RWPE2 (cell line): Measurements from ENCODE around the gene CST4.
A peak's percentile ranks its signal among the peaks of the same experiment; 100 is the strongest.

Source experiments
- ATAC-seq: fragments of 200-7000 bp; cut with Tn5 transposase; 3 replicates; pipeline ENCODE4 v1.9.1; 2021; ENCODE audit warnings: low read depth
- DNase-seq: peaks from one replicate; pipeline ENCODE4 v3.0.0-alpha.2; 2020; ENCODE audit warnings: low spot score
- H3K27ac ChIP-seq: fragments of 450-650 bp; 2 replicates; pipeline ENCODE4 v1.5.1; 2017; ENCODE audit warnings: mild to moderate bottlenecking; ENCODE audit not compliant: poor library complexity, severe bottlenecking
- H3K27me3 ChIP-seq: fragments of 250-450 bp; sonication (Bioruptor Pico); 2 replicates; pipeline ENCODE4 v1.5.1; 2021; ENCODE audit warnings: mild to moderate bottlenecking, moderate library complexity; ENCODE audit not compliant: insufficient read depth, poor library complexity, severe bottlenecking
- H3K36me3 ChIP-seq: fragments of 250-450 bp; sonication (Bioruptor Pico); 2 replicates; pipeline ENCODE4 v1.5.1; 2020; ENCODE audit warnings: low read depth, mild to moderate bottlenecking, moderate library complexity
- H3K4me1 ChIP-seq: fragments of 250-450 bp; sonication (Bioruptor Pico); 2 replicates; pipeline ENCODE4 v1.5.1; 2021; ENCODE audit warnings: mild to moderate bottlenecking, moderate library complexity; ENCODE audit not compliant: insufficient read depth, poor library complexity, severe bottlenecking
- H3K4me3 ChIP-seq: fragments of 250-450 bp; sonication (Bioruptor Pico); 2 replicates; pipeline ENCODE4 v1.5.1; 2021; ENCODE audit warnings: mild to moderate bottlenecking, moderate library complexity; ENCODE audit not compliant: severe bottlenecking
- H3K9me3 ChIP-seq: fragments of 250-450 bp; sonication (Bioruptor Pico); 2 replicates; pipeline ENCODE4 v1.5.1; 2021; ENCODE audit warnings: mild to moderate bottlenecking, moderate library complexity; ENCODE audit not compliant: severe bottlenecking
- TF ChIP-seq, protein P1 (sequence below): fragments of 450-650 bp; IDR thresholded peaks from one replicate; pipeline ENCODE4 v1.5.1; 2017; ENCODE audit warnings: mild to moderate bottlenecking, moderate library complexity; ENCODE audit not compliant: poor library complexity, severe bottlenecking

CST4 gene

GRCh38 chr20:23641936-23642751 lies 46.7 kb downstream of the CST4 start:
- peaks cover 1% of the 10 kb centered on the region for H3K9me3 ChIP-seq
- no peaks in the 10 kb centered on the region for H3K27me3 ChIP-seq
- no peaks in the 10 kb centered on the region for H3K36me3 ChIP-seq
- TF ChIP-seq, protein P1, sequence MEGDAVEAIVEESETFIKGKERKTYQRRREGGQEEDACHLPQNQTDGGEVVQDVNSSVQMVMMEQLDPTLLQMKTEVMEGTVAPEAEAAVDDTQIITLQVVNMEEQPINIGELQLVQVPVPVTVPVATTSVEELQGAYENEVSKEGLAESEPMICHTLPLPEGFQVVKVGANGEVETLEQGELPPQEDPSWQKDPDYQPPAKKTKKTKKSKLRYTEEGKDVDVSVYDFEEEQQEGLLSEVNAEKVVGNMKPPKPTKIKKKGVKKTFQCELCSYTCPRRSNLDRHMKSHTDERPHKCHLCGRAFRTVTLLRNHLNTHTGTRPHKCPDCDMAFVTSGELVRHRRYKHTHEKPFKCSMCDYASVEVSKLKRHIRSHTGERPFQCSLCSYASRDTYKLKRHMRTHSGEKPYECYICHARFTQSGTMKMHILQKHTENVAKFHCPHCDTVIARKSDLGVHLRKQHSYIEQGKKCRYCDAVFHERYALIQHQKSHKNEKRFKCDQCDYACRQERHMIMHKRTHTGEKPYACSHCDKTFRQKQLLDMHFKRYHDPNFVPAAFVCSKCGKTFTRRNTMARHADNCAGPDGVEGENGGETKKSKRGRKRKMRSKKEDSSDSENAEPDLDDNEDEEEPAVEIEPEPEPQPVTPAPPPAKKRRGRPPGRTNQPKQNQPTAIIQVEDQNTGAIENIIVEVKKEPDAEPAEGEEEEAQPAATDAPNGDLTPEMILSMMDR: no peak
- H3K4me3 ChIP-seq: no peak overlapping the region
- ATAC-seq (peak; percentile 32; the same call in 2 of the 3 replicates), DNase-seq (no peak)
- no peak overlapping the region for H3K27ac ChIP-seq
- H3K4me1 ChIP-seq: peaks cover 3% of the 10 kb centered on the region

DNA sequence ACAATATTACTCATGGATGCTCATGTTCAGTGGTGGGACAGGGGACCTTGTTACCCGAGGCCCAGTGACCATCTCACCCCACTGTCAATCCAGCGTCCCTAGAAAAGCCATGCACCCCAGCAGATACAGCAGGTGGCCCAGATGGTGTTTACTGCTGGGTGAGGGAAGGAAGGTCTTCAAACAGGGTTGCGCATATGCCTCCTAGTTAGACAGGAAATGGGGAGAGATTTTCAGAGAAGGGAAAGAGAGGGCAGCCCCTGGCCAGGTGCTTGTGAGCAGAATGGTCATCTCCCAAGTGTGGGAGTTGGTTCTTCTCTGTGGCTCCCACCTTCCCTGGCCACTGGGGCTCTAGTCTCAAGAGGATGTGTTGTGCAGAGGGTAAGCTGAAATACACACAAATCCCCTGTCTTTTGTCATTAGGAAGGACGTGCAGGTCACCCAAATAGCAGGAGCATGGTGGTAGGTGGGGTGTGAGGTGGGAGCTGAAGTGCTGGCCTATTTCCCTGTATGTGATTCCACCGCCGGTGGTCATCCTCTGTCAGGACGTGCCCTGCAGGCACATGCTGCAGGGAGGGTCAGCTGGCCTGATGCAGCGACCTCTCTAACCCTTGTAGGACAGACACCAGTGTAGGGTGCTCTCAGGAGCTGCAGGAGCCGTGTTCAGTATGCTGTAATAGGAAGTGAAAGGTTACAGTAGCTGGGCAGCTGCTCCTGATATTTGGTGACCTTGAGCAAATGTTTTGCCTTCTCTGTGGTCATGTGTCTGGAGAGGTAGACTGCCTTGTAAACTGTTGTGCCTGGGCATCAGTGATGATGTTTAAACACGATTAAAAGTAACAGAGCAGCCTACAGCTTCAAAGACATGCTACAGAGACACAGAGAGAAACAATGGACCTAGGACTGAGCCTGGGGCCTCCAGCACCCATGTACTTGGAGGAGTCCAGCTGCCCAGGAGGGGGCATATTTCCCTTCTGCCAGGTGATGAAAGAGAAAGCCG lies 47.9 kb downstream of the CST4 start:
- H3K4me1 ChIP-seq: peaks cover 13% of the 10 kb centered on the region
- DNase-seq (no peak), ATAC-seq (no peak)
- H3K27ac ChIP-seq: no peak overlapping the region
- H3K27me3 ChIP-seq: no peaks in the 10 kb centered on the region
- no peak overlapping the region for H3K4me3 ChIP-seq
- H3K9me3 ChIP-seq: no peaks in the 10 kb centered on the region
- TF ChIP-seq, protein P1: no peak
- no peaks in the 10 kb centered on the region for H3K36me3 ChIP-seq

GRCh38 chr20:23640018-23640601 lies 48.7 kb downstream of the CST4 start:
- Histone ChIP-seq H3K36me3 (peaks cover 4% of the 10 kb centered on the region; the same call in 1 of the 2 replicates), H3K9me3 (no peaks in the 10 kb centered on the region), H3K27ac (no peak overlapping the region), H3K4me3 (no peak overlapping the region), H3K4me1 (peaks cover 21% of the 10 kb centered on the region), H3K27me3 (no peaks in the 10 kb centered on the region)
- no peak for ATAC-seq
- TF ChIP-seq, protein P1: no peak
- DNase-seq: no peak

DNA sequence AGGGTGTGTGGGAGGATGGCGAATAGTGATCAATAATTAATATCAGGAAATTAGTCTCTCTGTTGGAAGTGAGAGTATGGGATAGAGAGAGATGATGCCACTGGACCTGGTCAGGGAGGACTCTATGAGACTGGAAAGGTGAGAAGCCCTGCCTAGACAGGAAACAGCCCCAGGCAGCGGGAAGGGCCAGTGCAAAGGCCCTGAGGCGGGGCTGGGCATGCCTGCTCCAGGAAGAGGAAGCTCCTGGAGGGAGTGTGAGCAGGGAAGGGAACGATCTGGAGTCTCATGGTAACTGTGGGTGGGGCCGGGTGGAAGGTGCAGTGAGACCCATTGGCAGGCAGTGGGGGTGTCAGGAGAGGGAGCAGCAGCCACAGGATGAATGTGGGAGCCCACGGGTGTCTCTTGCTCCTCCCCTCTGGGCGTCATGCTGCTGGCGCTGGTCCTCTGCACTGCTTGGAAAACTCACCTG lies 49.3 kb downstream of the CST4 start:
- Histone ChIP-seq H3K4me1 (peaks cover 23% of the 10 kb centered on the region), H3K9me3 (no peaks in the 10 kb centered on the region), H3K4me3 (no peak overlapping the region), H3K27ac (peak overlapping the region; percentile 74), H3K36me3 (peaks cover 10% of the 10 kb centered on the region), H3K27me3 (no peaks in the 10 kb centered on the region)
- TF ChIP-seq, protein P1: no peak
- DNase-seq (no peak), ATAC-seq (no peak)
